ENCODE data around the gene SCNN1B.

The SCNN1B gene

DNA sequence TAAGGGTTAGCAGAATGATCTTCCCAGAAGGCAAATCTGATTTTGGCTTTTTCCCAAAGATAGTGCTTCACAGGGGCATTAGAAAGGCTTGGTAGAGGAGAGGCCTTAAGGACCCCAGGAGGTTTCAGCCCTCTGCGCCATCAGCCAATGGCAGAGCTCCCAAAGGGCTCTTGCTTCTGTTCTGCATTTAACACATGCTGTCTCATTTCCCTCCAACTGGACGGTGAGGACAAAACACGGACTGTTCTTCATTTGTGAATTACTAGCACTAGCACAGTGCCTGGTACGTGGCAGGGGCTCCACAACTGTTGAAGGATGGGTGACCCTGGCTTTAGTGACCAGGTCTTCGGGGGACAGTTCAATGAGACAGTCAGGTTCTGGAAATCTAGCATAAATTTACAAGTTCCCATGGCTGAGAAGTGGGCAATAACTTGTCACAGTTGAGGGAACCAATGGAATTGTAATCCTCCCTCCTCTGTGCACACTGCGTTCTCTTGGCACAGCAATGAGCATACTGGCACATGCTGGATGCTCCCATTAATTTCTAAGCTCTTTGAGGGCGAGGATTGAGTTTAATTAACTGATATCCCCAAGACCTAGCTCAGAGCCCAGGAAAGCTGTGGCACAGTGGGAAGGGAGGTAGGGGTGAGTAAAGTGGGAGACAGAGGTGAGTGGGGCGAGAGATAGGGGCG lies 105.5 kb downstream of the SCNN1B start:
- no peak for DNase-seq (ENCODE audit: low read depth)

- DNase-seq (ENCODE audit: low read depth) = no peak
Measured at GRCh38 chr16:23408242-23408822, 106.2 kb downstream of the SCNN1B start.

DNA sequence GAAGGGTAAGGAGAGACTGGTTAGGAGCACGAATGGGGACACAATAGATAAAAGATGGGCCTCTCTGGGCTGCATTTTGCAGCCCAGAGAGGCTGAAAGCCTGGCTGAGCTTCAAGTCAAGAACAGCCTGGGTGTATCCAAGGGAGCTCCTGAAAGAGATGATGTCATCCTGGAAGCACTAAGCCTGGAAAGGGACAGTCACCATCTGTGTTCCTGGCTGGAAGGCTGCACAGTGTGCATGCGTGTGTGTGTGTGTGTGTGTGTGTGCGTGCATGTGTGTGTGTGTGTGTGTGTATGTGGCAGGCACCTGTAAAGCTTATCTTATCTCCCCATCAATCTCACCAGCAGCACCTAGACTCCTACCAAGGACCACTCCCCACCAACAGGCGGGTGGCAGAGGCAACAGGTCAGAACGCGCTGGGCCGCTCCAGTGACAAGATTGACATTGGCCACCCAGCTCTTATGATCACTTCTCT lies 106.8 kb downstream of the SCNN1B start:
- DNase-seq (ENCODE audit: low read depth) = no peak

DNA sequence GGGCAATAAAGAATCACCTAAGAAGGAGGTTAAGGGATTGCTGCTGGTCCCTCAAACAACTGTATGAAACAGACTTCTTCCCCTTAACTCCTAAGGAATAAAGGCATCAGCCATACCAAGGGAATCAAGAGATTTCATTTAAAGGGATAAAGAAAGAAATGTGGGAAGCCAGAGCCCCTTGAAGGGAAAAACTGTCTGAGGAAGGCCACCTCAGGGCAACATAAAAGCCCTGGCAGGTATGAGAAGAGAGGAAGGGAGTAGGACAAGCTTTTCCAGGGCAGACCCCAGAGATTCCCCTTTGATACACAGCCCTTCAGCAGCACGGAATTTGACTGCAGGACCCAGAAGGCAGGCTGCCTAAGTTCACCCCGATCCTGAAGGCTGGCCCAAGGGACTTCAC lies 107.4 kb downstream of the SCNN1B start:
- no peak for DNase-seq (ENCODE audit: low read depth)

- no peak for DNase-seq (ENCODE audit: low read depth)
Measured at GRCh38 chr16:23410176-23410575, 108.1 kb downstream of the SCNN1B start.

- no peak for DNase-seq (ENCODE audit: low read depth)
Measured at GRCh38 chr16:23414731-23415130, 112.6 kb downstream of the SCNN1B start.

- DNase-seq (ENCODE audit: low read depth) = no peak
Measured at GRCh38 chr16:23416816-23417215, 114.7 kb downstream of the SCNN1B start.

GRCh38 chr16:23420011-23420410 lies 117.9 kb downstream of the SCNN1B start:
- no peak for DNase-seq (ENCODE audit: low read depth)

- no peak for DNase-seq (ENCODE audit: low read depth)
Measured at GRCh38 chr16:23423496-23424049, 121.5 kb downstream of the SCNN1B start.

DNA sequence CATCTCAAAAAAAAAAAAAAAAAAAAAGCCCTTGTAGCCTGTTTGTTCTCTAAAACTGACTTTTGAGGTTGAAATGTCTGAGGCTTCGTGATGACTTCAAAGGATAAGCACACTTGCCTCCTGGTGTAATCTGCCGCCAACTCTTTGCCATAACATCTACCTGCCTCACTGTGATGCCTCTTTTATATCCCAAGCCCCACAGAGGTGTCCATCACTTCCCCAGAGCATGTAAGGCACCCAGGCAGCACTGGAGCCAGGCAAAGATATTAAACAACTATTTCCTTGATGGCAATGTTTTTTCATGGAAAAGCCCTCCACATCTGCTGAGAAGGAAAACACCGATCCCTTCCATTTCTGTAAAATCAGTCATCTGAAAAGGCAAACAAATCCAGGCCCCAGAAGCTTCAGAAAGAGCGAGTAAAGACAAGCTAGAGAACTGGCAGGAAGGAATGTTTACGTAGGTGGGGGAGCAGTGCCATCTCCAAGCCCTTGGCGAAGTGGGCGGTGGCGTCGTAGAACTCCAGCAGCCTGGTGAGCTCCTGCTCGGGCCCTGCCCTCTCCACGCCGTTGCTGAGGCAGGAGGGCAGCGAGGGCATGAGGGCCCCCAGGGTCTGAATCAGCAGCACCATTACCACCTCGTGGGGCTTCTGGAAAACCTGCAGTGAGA lies 122.3 kb downstream of the SCNN1B start:
- DNase-seq (ENCODE audit: low read depth) = no peak

DNA sequence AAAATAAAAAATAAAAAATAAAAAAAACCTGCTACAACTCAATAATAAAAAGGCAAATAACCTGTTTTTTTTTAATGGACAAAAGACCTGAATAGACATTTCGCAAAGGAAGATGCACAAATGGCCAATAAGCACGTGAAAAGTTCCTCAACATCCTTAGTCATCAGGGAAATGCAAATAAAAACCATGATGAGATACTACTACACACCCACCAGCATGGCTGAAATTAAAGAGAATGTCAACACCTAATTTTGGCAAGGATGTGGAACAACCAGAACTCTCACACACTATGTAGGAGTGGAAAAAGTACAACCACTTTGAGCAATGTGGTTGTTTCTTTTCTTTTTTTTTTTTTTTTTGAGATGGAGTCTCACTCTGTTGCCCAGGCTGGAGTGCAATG lies 126.2 kb downstream of the SCNN1B start:
- DNase-seq (ENCODE audit: low read depth) = no peak
